Sigmoid colon (tissue), 4 donors: Measurements from ENCODE around the gene LEFTY1.

ENCODE experiments used
- POLR2A ChIP-seq, 2 donors: fragments of 450-650 bp; IDR thresholded peaks; one replicate each; pipeline ENCODE4 v1.6.1; 2016; ENCODE audit warnings: antibody characterized with exemption in 2 of 2, mild to moderate bottlenecking in 2 of 2, moderate library complexity in 2 of 2
- POLR2AphosphoS5 ChIP-seq, 4 donors: sonication (generic); formaldehyde crosslinking; IDR thresholded peaks; one replicate each; pipeline ENCODE4 v1.6.1; 2017; ENCODE audit warnings: antibody characterized with exemption in 4 of 4
- TF ChIP-seq, protein P1 (sequence below), 4 experiments: fragments of 450-650 bp in 3 of 4; fragments of 200-600 bp in 1 of 4; IDR thresholded peaks; one replicate each; pipeline ENCODE4 v1.5.1; 2016 to 2019; ENCODE audit warnings: antibody characterized with exemption in 4 of 4, mild to moderate bottlenecking in 3 of 4, moderate library complexity in 2 of 4

DNA sequence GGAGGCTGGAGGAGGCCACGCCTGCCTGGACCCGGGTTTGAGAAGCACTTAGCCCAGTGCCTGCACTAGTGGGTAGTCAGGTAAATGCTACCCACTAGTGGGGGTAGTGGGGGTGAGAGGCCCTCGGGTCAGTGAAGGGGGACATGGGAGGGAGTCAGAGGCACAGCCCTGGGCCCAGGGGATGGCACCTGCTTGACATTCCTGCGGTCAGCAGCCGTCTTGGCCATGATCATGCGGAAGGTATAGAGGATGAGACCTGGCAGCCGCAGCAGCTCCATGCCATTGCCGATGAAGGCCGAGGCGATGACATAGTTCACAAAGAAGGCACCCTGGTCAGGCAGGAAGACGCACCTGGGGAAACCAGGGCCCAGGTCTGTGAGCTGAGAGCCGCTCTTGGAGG is 35.5 kb downstream of the LEFTY1 start:
- TF ChIP-seq POLR2A (IDR thresholded peaks at IDR 0.05) (no peak), POLR2AphosphoS5 (IDR thresholded peaks at IDR 0.05) (no peak)
- TF ChIP-seq, protein P1, sequence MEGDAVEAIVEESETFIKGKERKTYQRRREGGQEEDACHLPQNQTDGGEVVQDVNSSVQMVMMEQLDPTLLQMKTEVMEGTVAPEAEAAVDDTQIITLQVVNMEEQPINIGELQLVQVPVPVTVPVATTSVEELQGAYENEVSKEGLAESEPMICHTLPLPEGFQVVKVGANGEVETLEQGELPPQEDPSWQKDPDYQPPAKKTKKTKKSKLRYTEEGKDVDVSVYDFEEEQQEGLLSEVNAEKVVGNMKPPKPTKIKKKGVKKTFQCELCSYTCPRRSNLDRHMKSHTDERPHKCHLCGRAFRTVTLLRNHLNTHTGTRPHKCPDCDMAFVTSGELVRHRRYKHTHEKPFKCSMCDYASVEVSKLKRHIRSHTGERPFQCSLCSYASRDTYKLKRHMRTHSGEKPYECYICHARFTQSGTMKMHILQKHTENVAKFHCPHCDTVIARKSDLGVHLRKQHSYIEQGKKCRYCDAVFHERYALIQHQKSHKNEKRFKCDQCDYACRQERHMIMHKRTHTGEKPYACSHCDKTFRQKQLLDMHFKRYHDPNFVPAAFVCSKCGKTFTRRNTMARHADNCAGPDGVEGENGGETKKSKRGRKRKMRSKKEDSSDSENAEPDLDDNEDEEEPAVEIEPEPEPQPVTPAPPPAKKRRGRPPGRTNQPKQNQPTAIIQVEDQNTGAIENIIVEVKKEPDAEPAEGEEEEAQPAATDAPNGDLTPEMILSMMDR (IDR thresholded peaks at IDR 0.05): no peak
